ENCODE measurements around the gene DBN1.

GRCh38 chr5:177514541-177514940, 41.1 kb upstream of the DBN1 start:
- TF ChIP-seq TAF1 (IDR thresholded peaks at IDR 0.05; ENCODE audit: borderline replicate concordance, insufficient read depth, low read length) (no peak), POLR2AphosphoS5 (IDR thresholded peaks at IDR 0.05; ENCODE audit: low read depth, low read length) (no peak), SIN3A (IDR thresholded peaks at IDR 0.05; ENCODE audit: borderline replicate concordance, insufficient read depth, low read length) (no peak), REST (IDR thresholded peaks at IDR 0.05; ENCODE audit: insufficient read depth in 1 of 2, low read depth in 2 of 2, low read length in 2 of 2) (no peak), FOXP2 (optimal IDR thresholded peaks at IDR 0.05; ENCODE audit: borderline replicate concordance, extremely low read depth, extremely low read length, insufficient read depth) (no peak)
